Activated T-cell treated with anti-CD3 and anti-CD28 coated beads for 48 hours (primary cell): Measurements from ENCODE around the gene ICA1.
A peak's percentile ranks its signal among the peaks of the same experiment; 100 is the strongest.
"Not testable (repeated sequence)": the region's sequence is repeated elsewhere in the genome, so short reads cannot be mapped to it uniquely, and the experiment has no call there.

Experiments used
- DNase-seq: peaks from one replicate; pipeline ENCODE4 v3.0.0-alpha.2; 2020; ENCODE audit warnings: low read depth

Gene ICA1

GRCh38 chr7:8261711-8262695 lies at the start of gene ICA1:
Gene ICA1, minus strand, starts transcription at chr7:8262167. Its CDS starts 26,241 bp downstream, at chr7:8235926.
- peak; percentile 18 for DNase-seq

GRCh38 chr7:8310876-8311275 lies 48.9 kb upstream of the ICA1 start:
- DNase-seq, result no peak

GRCh38 chr7:8305625-8306388 lies 43.8 kb upstream of the ICA1 start:
- no peak for DNase-seq

GRCh38 chr7:8305104-8305503 lies 43.1 kb upstream of the ICA1 start:
- DNase-seq, result no peak

- DNase-seq, result no peak
Measured at GRCh38 chr7:8303904-8304528, 42.0 kb upstream of the ICA1 start.

- not testable (repeated sequence) for DNase-seq
Measured at GRCh38 chr7:8297023-8297422, 35.1 kb upstream of the ICA1 start.

- DNase-seq, result no peak
Measured at GRCh38 chr7:8296362-8296659, 34.3 kb upstream of the ICA1 start.

- DNase-seq, result no peak
Measured at GRCh38 chr7:8295638-8296361, 33.8 kb upstream of the ICA1 start.

- DNase-seq, result no peak
Measured at GRCh38 chr7:8291397-8292141, 29.6 kb upstream of the ICA1 start.

- no peak for DNase-seq
Measured at GRCh38 chr7:8290645-8291308, 28.8 kb upstream of the ICA1 start.

GRCh38 chr7:8286118-8286517 lies 24.2 kb upstream of the ICA1 start:
- DNase-seq, result no peak

- no peak for DNase-seq
Measured at GRCh38 chr7:8285155-8285554, 23.2 kb upstream of the ICA1 start.

GRCh38 chr7:8284606-8285005 lies 22.6 kb upstream of the ICA1 start:
- DNase-seq, result no peak

GRCh38 chr7:8283968-8284367 lies 22.0 kb upstream of the ICA1 start:
- DNase-seq, result no peak

- no peak for DNase-seq
Measured at GRCh38 chr7:8282871-8283270, 20.9 kb upstream of the ICA1 start.

GRCh38 chr7:8282162-8282561 lies 20.2 kb upstream of the ICA1 start:
- no peak for DNase-seq

- no peak for DNase-seq
Measured at GRCh38 chr7:8278183-8278582, 16.2 kb upstream of the ICA1 start.

- no peak for DNase-seq
Measured at GRCh38 chr7:8277394-8277982, 15.5 kb upstream of the ICA1 start.

- DNase-seq, result no peak
Measured at GRCh38 chr7:8274589-8274988, 12.6 kb upstream of the ICA1 start.

- DNase-seq, result no peak
Measured at GRCh38 chr7:8271960-8272359, 10.0 kb upstream of the ICA1 start.
